Natural killer cell treated with Interleukin-12 subunit alpha and Interleukin-12 subunit beta and Interleukin-15 and Interleukin-18, amount 100 ng/mL, for 72 hours (primary cell): ENCODE results near the gene HTRA1. TPM values are rescaled to one million over a fixed set of nuclear protein-coding genes. Genes with fewer than 3 reads are reported as not detected.

Source experiments
- ATAC-seq, 2 donors: fragments of 150-1000 bp; cut with Tn5 transposase in 1 of 2; sonication (Bioruptor Pico), chemical (Tn5 transposase) in 1 of 2; 2 replicates each; pipeline ENCODE4 v1.10.0; 2021
- DNase-seq: peaks from one replicate; pipeline ENCODE4 v3.0.0; 2022; ENCODE audit warnings: low spot score
- H3K27ac Mint-ChIP-seq, 2 donors: 1 replicate in 1 of 2; 2 replicates in 1 of 2; pipeline ENCODE4 v1.8.0; 2022; ENCODE audit warnings: mixed read lengths in 2 of 2, mild to moderate bottlenecking in 1 of 2, moderate library complexity in 1 of 2
- H3K27me3 Mint-ChIP-seq, 2 donors: 1 replicate in 1 of 2; 2 replicates in 1 of 2; pipeline ENCODE4 v1.8.0; 2022; ENCODE audit warnings: mixed read lengths in 2 of 2
- H3K36me3 Mint-ChIP-seq: one replicate; pipeline ENCODE4 v1.8.0; 2022; ENCODE audit warnings: mixed read lengths
- H3K4me1 Mint-ChIP-seq, 2 donors: 1 replicate in 1 of 2; 2 replicates in 1 of 2; pipeline ENCODE4 v1.8.0; 2022; ENCODE audit warnings: low read depth in 2 of 2, mixed read lengths in 2 of 2, mild to moderate bottlenecking in 1 of 2
- H3K4me3 Mint-ChIP-seq: one replicate; pipeline ENCODE4 v1.8.0; 2022; ENCODE audit warnings: mixed read lengths
- H3K9me3 Mint-ChIP-seq: 2 replicates; pipeline ENCODE4 v1.8.0; 2022; ENCODE audit warnings: mixed read lengths
- total RNA-seq, 2 donors: library from RNA; stranded (reverse); gene quantifications; one replicate each; pipeline ENCODE4 v1.2.3, GENCODE V29; 2022

Gene HTRA1
- total RNA-seq, 2 donors from 2014 or later = not detected

- H3K27me3 Mint-ChIP-seq = peaks cover 18 to 21% of the 10 kb centered on the region in 2 donors
- H3K4me1 Mint-ChIP-seq = peaks cover 0 to 6% of the 10 kb centered on the region in 2 donors
Observed at GRCh38 chr10:122555442-122555841, 94.1 kb downstream of the HTRA1 start.

GRCh38 chr10:122557516-122557915 is 96.2 kb downstream of the HTRA1 start:
- peaks cover 29 to 33% of the 10 kb centered on the region in 2 donors for H3K27me3 Mint-ChIP-seq
- no peaks in the 10 kb centered on the region for H3K9me3 Mint-ChIP-seq
- no peak for ATAC-seq
- H3K27ac Mint-ChIP-seq = no peak overlapping the region
- no peak overlapping the region for H3K4me3 Mint-ChIP-seq
- H3K36me3 Mint-ChIP-seq = no peaks in the 10 kb centered on the region
- no peak for DNase-seq
- peaks cover 6 to 7% of the 10 kb centered on the region in 2 donors for H3K4me1 Mint-ChIP-seq

More at GRCh38 chr10:122555442-122555841, 94.1 kb downstream of the HTRA1 start:
- no peaks in the 10 kb centered on the region for H3K36me3 Mint-ChIP-seq
- no peak for ATAC-seq
- no peak for DNase-seq
- no peak overlapping the region for H3K4me3 Mint-ChIP-seq
- no peaks in the 10 kb centered on the region for H3K9me3 Mint-ChIP-seq
- H3K27ac Mint-ChIP-seq = no peak overlapping the region

GRCh38 chr10:122558452-122558851 is 97.1 kb downstream of the HTRA1 start:
- ATAC-seq (no peak), DNase-seq (no peak)
- Mint-ChIP-seq H3K9me3 (no peaks in the 10 kb centered on the region), H3K4me1 (peaks cover 6 to 7% of the 10 kb centered on the region in 2 donors), H3K27ac (no peak overlapping the region), H3K4me3 (no peak overlapping the region), H3K36me3 (no peaks in the 10 kb centered on the region), H3K27me3 (peaks cover 29 to 33% of the 10 kb centered on the region in 2 donors)

- H3K9me3 Mint-ChIP-seq = no peaks in the 10 kb centered on the region
- H3K36me3 Mint-ChIP-seq = no peaks in the 10 kb centered on the region
- H3K27ac Mint-ChIP-seq = no peak overlapping the region
- no peak overlapping the region for H3K4me3 Mint-ChIP-seq
- peaks cover 29 to 33% of the 10 kb centered on the region in 2 donors for H3K27me3 Mint-ChIP-seq
- H3K4me1 Mint-ChIP-seq = peaks cover 6 to 7% of the 10 kb centered on the region in 2 donors
- DNase-seq = no peak
- ATAC-seq = no peak
Observed at GRCh38 chr10:122559228-122559627, 97.9 kb downstream of the HTRA1 start.

- no peak for ATAC-seq
- Mint-ChIP-seq H3K9me3 (no peaks in the 10 kb centered on the region), H3K36me3 (no peaks in the 10 kb centered on the region), H3K27ac (no peak within 1 kb of the TSS), H3K4me1 (peaks cover 6 to 7% of the 10 kb centered on the region in 2 donors), H3K4me3 (no peak within 1 kb of the TSS), H3K27me3 (peaks cover 29 to 33% of the 10 kb centered on the region in 2 donors)
- no peak for DNase-seq
Observed at GRCh38 chr10:122560279-122560804, 99.0 kb downstream of the HTRA1 start, which contains the start of gene DMBT1. Gene DMBT1 (plus strand): TSS chr10:122560754. CDS start chr10:122560771, 17 bp downstream.

GRCh38 chr10:122561212-122561611 is 99.9 kb downstream of the HTRA1 start:
- Mint-ChIP-seq H3K27ac (no peak overlapping the region), H3K36me3 (no peaks in the 10 kb centered on the region), H3K9me3 (no peaks in the 10 kb centered on the region), H3K27me3 (peaks cover 25 to 28% of the 10 kb centered on the region in 2 donors), H3K4me3 (no peak overlapping the region), H3K4me1 (peaks cover 6 to 7% of the 10 kb centered on the region in 2 donors)
- no peak for ATAC-seq
- no peak for DNase-seq

GRCh38 chr10:122561792-122562191 is 100.4 kb downstream of the HTRA1 start:
- no peaks in the 10 kb centered on the region for H3K36me3 Mint-ChIP-seq
- no peak for ATAC-seq
- H3K4me1 Mint-ChIP-seq = peaks cover 6 to 7% of the 10 kb centered on the region in 2 donors
- H3K9me3 Mint-ChIP-seq = no peaks in the 10 kb centered on the region
- no peak overlapping the region for H3K4me3 Mint-ChIP-seq
- H3K27ac Mint-ChIP-seq = no peak overlapping the region
- peaks cover 23 to 25% of the 10 kb centered on the region in 2 donors for H3K27me3 Mint-ChIP-seq
- DNase-seq = no peak

Other genes starting within 250 kb of the HTRA1 start
- gene BTBD16, start 190.3 kb upstream of the HTRA1 start, total RNA-seq = not detected
- 1 to 10 TPM; 4.4 to 7.9 TPM for gene PLEKHA1, start 86.8 kb upstream of the HTRA1 start, total RNA-seq
- gene ARMS2, start 6.9 kb upstream of the HTRA1 start, total RNA-seq = not detected
- not detected for gene DMBT1, start 99.2 kb downstream of the HTRA1 start, total RNA-seq
- gene C10orf120, start 238.3 kb downstream of the HTRA1 start, total RNA-seq = not detected